Neural progenitor cell (in vitro differentiated cells): Measurements from ENCODE around the gene RAB5A. TPM values are rescaled to one million over a fixed set of nuclear protein-coding genes. Genes with fewer than 3 reads are reported as not detected.
"Not testable (repeated sequence)": the region's sequence is repeated elsewhere in the genome, so short reads cannot be mapped to it uniquely, and the experiment has no call there.

Source experiments
- DNase-seq: peaks from one replicate; pipeline ENCODE4 v3.0.0-alpha.2; 2016; ENCODE audit warnings: low spot score
- H2AFZ ChIP-seq: fragments of 200-600 bp; sonication (generic); replicated peaks from 2 replicates; pipeline ENCODE4 v1.6.1; 2016; ENCODE audit warnings: antibody characterized with exemption
- H3F3A ChIP-seq: fragments of 200-600 bp; sonication (generic); 2 replicates; pipeline ENCODE4 v1.6.1; 2016; ENCODE audit warnings: antibody characterized with exemption, low read depth
- H3K27ac ChIP-seq: fragments of 200-600 bp; sonication (generic); 2 replicates; pipeline ENCODE4 v1.5.1; 2016; ENCODE audit warnings: mild to moderate bottlenecking
- H3K27me3 ChIP-seq: fragments of 200-600 bp; sonication (generic); 2 replicates; pipeline ENCODE4 v1.6.1; 2016; ENCODE audit warnings: mild to moderate bottlenecking, moderate library complexity
- H3K36me3 ChIP-seq: fragments of 200-600 bp; sonication (generic); 2 replicates; pipeline ENCODE4 v1.5.1; 2016
- H3K4me1 ChIP-seq: fragments of 200-600 bp; sonication (generic); 2 replicates; pipeline ENCODE4 v1.6.1; 2016; ENCODE audit warnings: mixed run types
- H3K4me2 ChIP-seq: fragments of 200-600 bp; sonication (generic); 2 replicates; pipeline ENCODE4 v1.6.1; 2016
- H3K4me3 ChIP-seq: fragments of 200-600 bp; sonication (generic); 2 replicates; pipeline ENCODE4 v1.5.1; 2016
- H3K79me2 ChIP-seq: fragments of 200-600 bp; sonication (generic); 2 replicates; pipeline ENCODE4 v1.6.1; 2016; ENCODE audit warnings: low read depth
- H3K9ac ChIP-seq: fragments of 200-600 bp; sonication (generic); 2 replicates; pipeline ENCODE4 v1.6.1; 2016
- H3K9me3 ChIP-seq: fragments of 200-600 bp; sonication (generic); 2 replicates; pipeline ENCODE4 v1.5.1; 2016; ENCODE audit warnings: low read depth
- H4K20me1 ChIP-seq: fragments of 200-600 bp; sonication (generic); 2 replicates; pipeline ENCODE4 v1.6.1; 2016; ENCODE audit warnings: low read depth
- H3K27ac Mint-ChIP-seq: 3 replicates; pipeline ENCODE4 v1.8.0; 2021; ENCODE audit warnings: mixed read lengths
- H3K27me3 Mint-ChIP-seq: 2 replicates; pipeline ENCODE4 v1.8.0; 2022; ENCODE audit warnings: low read depth, mild to moderate bottlenecking, inconsistent platforms, moderate library complexity, mixed read lengths; ENCODE audit not compliant: insufficient read depth
- H3K36me3 Mint-ChIP-seq: 3 replicates; pipeline ENCODE4 v1.8.0; 2021; ENCODE audit warnings: mixed read lengths
- H3K4me1 Mint-ChIP-seq: 3 replicates; pipeline ENCODE4 v1.8.0; 2021; ENCODE audit warnings: mixed read lengths
- H3K4me3 Mint-ChIP-seq: 3 replicates; pipeline ENCODE4 v1.8.0; 2021; ENCODE audit warnings: mild to moderate bottlenecking, moderate library complexity, mixed read lengths
- H3K9me3 Mint-ChIP-seq: 3 replicates; pipeline ENCODE4 v1.8.0; 2020; ENCODE audit warnings: mixed read lengths
- CTCF ChIP-seq: fragments of 200-600 bp; sonication (generic); IDR thresholded peaks from 2 replicates; pipeline ENCODE4 v1.5.1; 2017; ENCODE audit warnings: antibody characterized with exemption, mild to moderate bottlenecking
- EZH2 ChIP-seq: fragments of 200-600 bp; sonication (generic); IDR thresholded peaks from 2 replicates; pipeline ENCODE4 v1.6.1; 2017; ENCODE audit warnings: antibody characterized with exemption, mild to moderate bottlenecking, moderate library complexity
- EZH2phosphoT487 ChIP-seq: fragments of 200-600 bp; sonication (generic); IDR thresholded peaks from 2 replicates; pipeline ENCODE4 v1.6.1; 2017; ENCODE audit warnings: antibody characterized with exemption
- total RNA-seq: library from RNA; depleted of rRNA; stranded (reverse); fragments of >200 nt; gene quantifications from 2 replicates; pipeline ENCODE4 v1.2.3, GENCODE V29; 2015; ENCODE audit warnings: low replicate concordance

Gene RAB5A
- total RNA-seq, 1 donor from 2014 or later, result 96.3 TPM

DNA sequence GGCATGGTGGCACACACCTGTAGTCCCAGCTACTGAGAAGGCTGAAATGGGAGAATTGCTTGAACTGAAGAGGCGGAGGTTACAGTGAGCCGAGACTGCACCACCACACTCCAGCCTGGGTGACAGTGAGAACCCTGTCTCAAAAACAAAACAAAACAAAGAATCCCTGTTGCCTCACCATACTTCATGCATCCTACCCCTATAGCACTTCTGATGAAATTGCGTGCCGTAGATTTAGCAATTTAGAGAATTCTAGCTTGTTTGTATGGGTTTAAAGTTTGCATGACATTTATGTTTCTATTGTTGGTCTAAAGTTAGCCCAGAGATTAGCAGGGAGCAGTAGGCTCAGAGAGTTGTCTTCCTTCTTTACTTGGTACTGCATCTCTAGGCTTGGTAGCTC lies 7.8 kb downstream of the RAB5A start:
- H3K4me3 Mint-ChIP-seq, result no peak overlapping the region
- Histone ChIP-seq H3K79me2 (peaks cover 100% of the 10 kb centered on the region), H3K9me3 (no peaks in the 10 kb centered on the region), H3K4me3 (no peak overlapping the region), H3K27ac (no peak overlapping the region), H3K27me3 (no peaks in the 10 kb centered on the region), H3K36me3 (no peaks in the 10 kb centered on the region), H3K4me2 (no peak overlapping the region), H3K4me1 (peaks cover 3% of the 10 kb centered on the region), H4K20me1 (peaks cover 71% of the 10 kb centered on the region), H3F3A (no peaks in the 10 kb centered on the region), H2AFZ (no peak overlapping the region), H3K9ac (no peak overlapping the region)
- TF ChIP-seq CTCF, result no peak
- TF ChIP-seq EZH2phosphoT487, result no peak
- TF ChIP-seq EZH2, result no peak
- peaks cover 5% of the 10 kb centered on the region for H3K4me1 Mint-ChIP-seq
- no peak overlapping the region for H3K27ac Mint-ChIP-seq
- no peak for DNase-seq
- H3K9me3 Mint-ChIP-seq, result no peaks in the 10 kb centered on the region
- no peaks in the 10 kb centered on the region for H3K27me3 Mint-ChIP-seq
- peaks cover 13% of the 10 kb centered on the region for H3K36me3 Mint-ChIP-seq

DNA sequence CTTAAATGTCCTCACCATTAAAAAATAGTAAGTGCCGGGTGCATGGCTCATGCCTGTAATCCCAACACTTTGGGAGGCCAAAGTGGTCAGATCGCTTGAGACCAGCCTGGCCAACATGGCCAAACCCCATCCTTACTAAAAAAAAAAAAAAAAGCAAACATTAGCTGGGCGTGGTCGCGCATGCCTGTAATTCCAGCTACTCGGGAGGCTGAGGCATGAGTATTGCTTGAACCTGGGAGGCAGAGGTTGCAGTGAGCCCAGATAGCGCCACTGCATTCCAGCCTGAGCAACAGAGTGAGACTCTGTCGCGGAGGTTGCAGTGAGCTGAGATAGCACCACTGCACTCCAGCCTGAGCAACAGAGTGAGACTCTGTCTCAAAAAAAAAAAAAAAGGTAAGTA lies 10.5 kb downstream of the RAB5A start:
- not testable (repeated sequence) for H3K4me1 Mint-ChIP-seq, H3K9me3 Mint-ChIP-seq, H3K4me3 ChIP-seq, H3K4me3 Mint-ChIP-seq, H3K27me3 Mint-ChIP-seq, H3K27ac Mint-ChIP-seq, H3K27ac ChIP-seq, H3K4me2 ChIP-seq, H2AFZ ChIP-seq, H3K4me1 ChIP-seq, H3K36me3 ChIP-seq, H3K9ac ChIP-seq, H3F3A ChIP-seq, H3K27me3 ChIP-seq, H3K9me3 ChIP-seq, DNase-seq
- Histone ChIP-seq H4K20me1 (peaks cover 67% of the 10 kb centered on the region), H3K79me2 (peaks cover 100% of the 10 kb centered on the region)
- peaks cover 17% of the 10 kb centered on the region for H3K36me3 Mint-ChIP-seq

- Histone ChIP-seq H3K4me2 (no peak overlapping the region), H3K27me3 (no peaks in the 10 kb centered on the region), H3F3A (no peaks in the 10 kb centered on the region), H3K4me3 (no peak overlapping the region), H3K9ac (no peak overlapping the region), H4K20me1 (peaks cover 69% of the 10 kb centered on the region), H2AFZ (no peak overlapping the region), H3K4me1 (no peaks in the 10 kb centered on the region), H3K27ac (no peak overlapping the region), H3K36me3 (no peaks in the 10 kb centered on the region), H3K79me2 (peaks cover 100% of the 10 kb centered on the region), H3K9me3 (no peaks in the 10 kb centered on the region)
- DNase-seq, result no peak
- H3K9me3 Mint-ChIP-seq, result no peaks in the 10 kb centered on the region
- no peaks in the 10 kb centered on the region for H3K4me1 Mint-ChIP-seq
- no peak overlapping the region for H3K4me3 Mint-ChIP-seq
- no peaks in the 10 kb centered on the region for H3K27me3 Mint-ChIP-seq
- no peak for TF ChIP-seq CTCF
- no peak for TF ChIP-seq EZH2
- TF ChIP-seq EZH2phosphoT487, result no peak
- peaks cover 20% of the 10 kb centered on the region for H3K36me3 Mint-ChIP-seq
- no peak overlapping the region for H3K27ac Mint-ChIP-seq
These were observed 12.6 kb downstream of the RAB5A start for GRCh38 chr3:19959505-19959904.

GRCh38 chr3:19960696-19961095 lies 13.8 kb downstream of the RAB5A start:
- no peak overlapping the region for H3K4me2 ChIP-seq
- no peak overlapping the region for H2AFZ ChIP-seq
- Mint-ChIP-seq H3K4me3 (no peak overlapping the region), H3K9me3 (no peaks in the 10 kb centered on the region), H3K27ac (no peak overlapping the region), H3K4me1 (no peaks in the 10 kb centered on the region), H3K36me3 (peaks cover 17% of the 10 kb centered on the region), H3K27me3 (no peaks in the 10 kb centered on the region)
- H3K27me3 ChIP-seq, result no peaks in the 10 kb centered on the region
- H3F3A ChIP-seq, result no peaks in the 10 kb centered on the region
- H3K4me3 ChIP-seq, result no peak overlapping the region
- H3K9ac ChIP-seq, result no peak overlapping the region
- H3K36me3 ChIP-seq, result no peaks in the 10 kb centered on the region
- H3K4me1 ChIP-seq, result no peaks in the 10 kb centered on the region
- H3K9me3 ChIP-seq, result no peaks in the 10 kb centered on the region
- DNase-seq, result no peak
- no peak overlapping the region for H3K27ac ChIP-seq
- TF ChIP-seq EZH2 (no peak), EZH2phosphoT487 (no peak), CTCF (no peak)
- peaks cover 100% of the 10 kb centered on the region for H3K79me2 ChIP-seq
- peaks cover 81% of the 10 kb centered on the region for H4K20me1 ChIP-seq
